ENCODE measurements around the gene MIS18BP1. TPM values are rescaled to one million over a fixed set of nuclear protein-coding genes. Genes with fewer than 3 reads are reported as not detected.

The MIS18BP1 gene
- total and polyA plus RNA-seq, 10 of the 15 experiments (the other 5 are each of a cell fraction or from before 2014, with no cell fraction given) = 16.9 to 88.9 (median 57.0) TPM

GRCh38 chr14:45271858-45272537 is 19.0 kb upstream of the MIS18BP1 start (continued):
- no peak for TF ChIP-seq ZBTB11 (CRISPR knock-in tag; IDR thresholded peaks at IDR 0.05)
- no peak for TF ChIP-seq PAX5 (IDR thresholded peaks at IDR 0.05; ENCODE audit: borderline replicate concordance, low read depth, low read length)
- TF ChIP-seq SP1 (IDR thresholded peaks at IDR 0.05; ENCODE audit: low read depth, low read length) = no peak
- TF ChIP-seq TAF1 (IDR thresholded peaks at IDR 0.05; ENCODE audit: borderline replicate concordance, low read depth, low read length) = no peak
- no peak for TF ChIP-seq SRF (IDR thresholded peaks at IDR 0.05; ENCODE audit: low read depth in 2 of 2, low read length in 2 of 2)
- no peak for TF ChIP-seq BMI1 (IDR thresholded peaks at IDR 0.05; ENCODE audit: borderline replicate concordance)
- no peak for TF ChIP-seq E2F8 (IDR thresholded peaks at IDR 0.05; ENCODE audit: low read depth, partially characterized antibody)
- no peak for TF ChIP-seq PAX8 (IDR thresholded peaks at IDR 0.05)
- no peak for TF ChIP-seq ATF7 (IDR thresholded peaks at IDR 0.05; ENCODE audit: low read depth)
- no peak for TF ChIP-seq ZBTB40 (IDR thresholded peaks at IDR 0.05; ENCODE audit: borderline replicate concordance)
